ENCODE data around the gene COMMD6. TPM values are rescaled to one million over a fixed set of nuclear protein-coding genes. Genes with fewer than 3 reads are reported as not detected.

COMMD6 gene
- total and polyA plus RNA-seq, 2 of the 4 experiments (the other 2 are of a cell fraction): 63.5 to 144 TPM

GRCh38 chr13:75585153-75585552 is 47.5 kb upstream of the COMMD6 start:
- in situ Hi-C loops (cut with MboI; ENCODE audit: low sequenced_read_pairs): no loop called here
- no peak overlapping the region for H2AK5ac ChIP-seq (ENCODE audit: low read depth, low read length)
- H2BK5ac ChIP-seq (ENCODE audit: low read depth, low read length, poor library complexity, severe bottlenecking): no peak overlapping the region
- H4K20me1 ChIP-seq (ENCODE audit: insufficient read depth, low read length): no peaks in the 10 kb centered on the region
- peaks cover 5% of the 10 kb centered on the region for H3K36me3 ChIP-seq (ENCODE audit: control insufficient read depth, insufficient read depth, low read length)
- no peak overlapping the region for H2BK20ac ChIP-seq (ENCODE audit: low read depth, low read length)
- no peak overlapping the region for H2BK15ac ChIP-seq (ENCODE audit: low read depth, low read length)
- H3K4me1 ChIP-seq (ENCODE audit: control insufficient read depth, insufficient read depth, low read length): no peaks in the 10 kb centered on the region
- no peak overlapping the region for H2AFZ ChIP-seq (replicated peaks; ENCODE audit: low read length, poor library complexity)
- no peak overlapping the region for H3K18ac ChIP-seq (ENCODE audit: low read depth, low read length)
- no peak overlapping the region for H4K5ac ChIP-seq (ENCODE audit: low read depth, low read length)
- H3K27me3 ChIP-seq (ENCODE audit: control insufficient read depth, insufficient read depth, low read length): no peaks in the 10 kb centered on the region
- H2AK9ac ChIP-seq (replicated peaks; ENCODE audit: low read depth, low read length, poor library complexity): no peak overlapping the region
- H3K4me3 ChIP-seq (ENCODE audit: insufficient read depth, low read depth, low read length): no peak overlapping the region
- no peak overlapping the region for H3K9ac ChIP-seq (ENCODE audit: low read depth, low read length)
- H3K14ac ChIP-seq (replicated peaks; ENCODE audit: low read depth, low read length): no peak overlapping the region
- no peak overlapping the region for H3K4ac ChIP-seq (ENCODE audit: low read depth, low read length)
- no peak overlapping the region for H3K4me2 ChIP-seq (ENCODE audit: low read depth, low read length)
- H2BK120ac ChIP-seq (ENCODE audit: low read depth, low read length): no peak overlapping the region
- ChIA-PET CTCF (no interaction called here), POLR2A (ENCODE audit: unreplicated experiment) (no interaction called here)
- H3K79me1 ChIP-seq (ENCODE audit: low read depth in 1 of 2, low read length in 2 of 2): peaks cover 3 to 22% of the 10 kb centered on the region in 2 experiments; a peak in 3 of 4 replicates
- DNase-seq (no peak), ATAC-seq (ENCODE audit: low read depth) (no peak)
- H3K23ac ChIP-seq (ENCODE audit: low read depth, low read length): no peak overlapping the region
- no peak overlapping the region for H3K27ac ChIP-seq (ENCODE audit: insufficient read depth, low read length)
- H4K91ac ChIP-seq (ENCODE audit: insufficient read depth, low read depth, low read length): no peak overlapping the region
- BruUV-seq (replicated peaks): no TSS peak
- intact Hi-C loops (cut with micrococcal nuclease): no loop called here
- H3K56ac ChIP-seq (ENCODE audit: extremely low read depth, insufficient read depth, low read length): no peak overlapping the region
- H3K9me3 ChIP-seq (ENCODE audit: control insufficient read depth, insufficient read depth, low read length): peaks cover 6% of the 10 kb centered on the region; the same call in 1 of the 2 replicates
- TF ChIP-seq NFE2L2 (IDR thresholded peaks at IDR 0.05; ENCODE audit: low read depth, low read length): no peak
- TF ChIP-seq CEBPB (IDR thresholded peaks at IDR 0.05; ENCODE audit: low read depth, low read length): no peak
- no peak for TF ChIP-seq BHLHE40 (IDR thresholded peaks at IDR 0.05; ENCODE audit: low read depth, low read length)
- TF ChIP-seq MAFK (IDR thresholded peaks at IDR 0.05; ENCODE audit: low read depth, low read length): no peak
- TF ChIP-seq CHD1 (IDR thresholded peaks at IDR 0.05; ENCODE audit: low read depth, low read length): no peak
- TF ChIP-seq MAZ (IDR thresholded peaks at IDR 0.05; ENCODE audit: borderline replicate concordance, low read depth, low read length): no peak
- no peak for TF ChIP-seq ELK1 (IDR thresholded peaks at IDR 0.05; ENCODE audit: borderline replicate concordance, low read depth, low read length)
- dilution Hi-C loops (cut with HindIII; ENCODE audit: low sequenced_read_pairs, unreplicated experiment): no loop called here
- H3K9me1 ChIP-seq (ENCODE audit: insufficient read depth, low read length): peaks cover 3% of the 10 kb centered on the region; the same call in 1 of the 2 replicates
- no peak overlapping the region for H4K8ac ChIP-seq (ENCODE audit: low read depth in 2 of 2, low read length in 2 of 2)

Data from IMR-90 (cell line).